H1 (cell line): ENCODE results near the gene MAP3K10. TPM values are rescaled to one million over a fixed set of nuclear protein-coding genes. Genes with fewer than 3 reads are reported as not detected.

ENCODE experiments used
- ATF3 ChIP-seq: IDR thresholded peaks from 2 replicates; pipeline ENCODE4 v1.6.1; 2011; ENCODE audit warnings: low read depth, mild to moderate bottlenecking, low read length; ENCODE audit not compliant: insufficient read depth
- CHD1 ChIP-seq: IDR thresholded peaks from 2 replicates; pipeline ENCODE4 v1.6.1; 2012; ENCODE audit warnings: low read depth, low read length, improper control_type of control experiment
- CHD2 ChIP-seq: IDR thresholded peaks from 2 replicates; pipeline ENCODE4 v1.6.1; 2012; ENCODE audit warnings: low read length, improper control_type of control experiment
- CTCF ChIP-seq, 3 experiments: IDR thresholded peaks; 1 replicate in 2 of 3; 2 replicates in 1 of 3; pipeline versions ENCODE4 v1.5.1 to v1.6.1; 2011; ENCODE audit warnings: low read length in 3 of 3, mild to moderate bottlenecking in 3 of 3, inconsistent platforms in 2 of 3, low read depth in 1 of 3, moderate library complexity in 1 of 3; ENCODE audit not compliant: insufficient read depth in 1 of 3; ENCODE audit errors: control extremely low read depth in 1 of 3
- FOSL1 ChIP-seq: IDR thresholded peaks from 2 replicates; pipeline ENCODE4 v1.6.1; 2011; ENCODE audit warnings: mild to moderate bottlenecking, low read depth, low read length, moderate library complexity; ENCODE audit not compliant: insufficient read depth
- JUND ChIP-seq: IDR thresholded peaks from 2 replicates; pipeline ENCODE4 v1.6.1; 2011; ENCODE audit warnings: mild to moderate bottlenecking, improper control_type of control experiment, low read length
- KDM1A ChIP-seq: fragments of 200-600, 300-600 bp; sonication (generic); IDR thresholded peaks from 2 replicates; pipeline ENCODE4 v1.7.1; 2016; ENCODE audit warnings: mild to moderate bottlenecking, low read length, borderline replicate concordance
- KDM4A ChIP-seq: IDR thresholded peaks from one replicate; pipeline ENCODE4 v1.7.1; 2012; ENCODE audit warnings: low read depth, mild to moderate bottlenecking, moderate library complexity, low read length, inconsistent platforms; ENCODE audit not compliant: severe bottlenecking
- MAX ChIP-seq: IDR thresholded peaks from 2 replicates; pipeline ENCODE4 v1.6.1; 2012; ENCODE audit warnings: inconsistent platforms
- NANOG ChIP-seq: IDR thresholded peaks from 2 replicates; pipeline ENCODE4 v1.6.1; 2011; ENCODE audit warnings: low read length, low read depth, mild to moderate bottlenecking, inconsistent platforms; ENCODE audit not compliant: insufficient read depth, poor library complexity, severe bottlenecking
- NRF1 ChIP-seq: IDR thresholded peaks from 2 replicates; pipeline ENCODE4 v1.6.1; 2011; ENCODE audit warnings: mild to moderate bottlenecking, low read depth, low read length, improper control_type of control experiment
- PHF8 ChIP-seq: fragments of 200-600 bp; sonication (generic); conservative IDR thresholded peaks from 2 replicates; pipeline ENCODE4 v1.7.1; 2012; ENCODE audit warnings: low read depth, mild to moderate bottlenecking, inconsistent platforms, low read length, moderate library complexity
- POLR2AphosphoS5 ChIP-seq: IDR thresholded peaks from 2 replicates; pipeline ENCODE4 v1.6.1; 2011; ENCODE audit warnings: low read depth, low read length
- RAD21 ChIP-seq, 2 experiments: IDR thresholded peaks in 1 of 2; conservative IDR thresholded peaks in 1 of 2; 2 replicates each; pipeline ENCODE4 v1.6.1; 2011; ENCODE audit warnings: low read depth in 2 of 2, low read length in 2 of 2, improper control_type of control experiment in 1 of 2, inconsistent platforms in 1 of 2, mild to moderate bottlenecking in 1 of 2, moderate library complexity in 1 of 2
- RBBP5 ChIP-seq: IDR thresholded peaks from 2 replicates; pipeline ENCODE4 v1.7.1; 2012; ENCODE audit warnings: low read depth, mild to moderate bottlenecking, inconsistent platforms, low read length, moderate library complexity, borderline replicate concordance
- SAP30 ChIP-seq: fragments of 300-600 bp; sonication (generic); IDR thresholded peaks from 2 replicates; pipeline ENCODE4 v1.7.1; 2012; ENCODE audit warnings: low read length, moderate library complexity, mild to moderate bottlenecking, inconsistent platforms; ENCODE audit not compliant: insufficient read depth, insufficient replicate concordance
- SP1 ChIP-seq: IDR thresholded peaks from 2 replicates; pipeline ENCODE4 v1.6.1; 2011; ENCODE audit warnings: low read depth, low read length
- SUZ12 ChIP-seq: fragments of 200-600 bp; sonication (generic); IDR thresholded peaks from 2 replicates; pipeline ENCODE4 v1.6.1; 2012; ENCODE audit warnings: mild to moderate bottlenecking, inconsistent platforms, low read length, moderate library complexity, mixed read lengths
- ZNF274 ChIP-seq: IDR thresholded peaks from 2 replicates; pipeline ENCODE4 v1.7.0; 2012; ENCODE audit warnings: low read length, borderline replicate concordance; ENCODE audit errors: extremely low read depth
- polyA plus RNA-seq, 7 experiments: library from polyadenylated mRNA; depleted of rRNA in 3 of 7; stranded (reverse) in 5 of 7; unstranded in 2 of 7; fragments of >200 nt in 5 of 7; fragments of 200-250 nt in 2 of 7; gene quantifications; 1 replicate in 5 of 7; 2 replicates in 1 of 7; 4 replicates in 1 of 7; pipeline versions ENCODE4 v1.2.1 to v1.2.3, GENCODE V29; 2011 to 2013; ENCODE audit warnings: missing spikeins in 2 of 7, mixed read lengths in 2 of 7
- total RNA-seq: library from RNA; stranded (reverse); fragmentation: NEBNext Ultra II Directional; extraction: Animal tissue kit (Norgen Biotek cat#: 25700); gene quantifications from 2 replicates; pipeline ENCODE4 v1.2.1, GENCODE V29; 2021

The MAP3K10 gene
- total and polyA plus RNA-seq, 2 of the 8 experiments (the other 6 are each of a cell fraction or from before 2014, with no cell fraction given), result 4.9 to 15.9 TPM

- TF ChIP-seq RAD21 (IDR thresholded peaks at IDR 0.05 in 1 of 2, conservative IDR thresholded peaks at IDR 0.05 in 1 of 2; ENCODE audit: low read depth in 2 of 2, low read length in 2 of 2) (peak; percentile 31 to 36; a peak in 3 of 4 replicates), ATF3 (peak; percentile 35; the same call in 1 of the 2 replicates), SP1 (no peak), CHD2 (no peak), JUND (no peak), NANOG (no peak), PHF8 (no peak), CHD1 (no peak), SAP30 (no peak), RBBP5 (0 out of 2 replicates have a peak, but pooled peaks have one; percentile 57), POLR2AphosphoS5 (no peak), CTCF (IDR thresholded peaks at IDR 0.05; ENCODE audit: control extremely low read depth in 1 of 3, insufficient read depth in 1 of 3, low read depth in 1 of 3, low read length in 3 of 3) (peak; percentile 88 to 99 (median 89)), ZNF274 (no peak), MAX (peak; percentile 61; the same call in 1 of the 2 replicates), NRF1 (0 out of 2 replicates have a peak, but pooled peaks have one; percentile 22), KDM1A (peak; percentile 83), FOSL1 (0 out of 2 replicates have a peak, but pooled peaks have one; percentile 69), SUZ12 (no peak), KDM4A (peak; percentile 50)
These were observed 26.0 kb downstream of the MAP3K10 start (continued) for GRCh38 chr19:40217027-40217810.
